Thoracic aorta (tissue), 2 donors: ENCODE measurements around the gene DNAJC1. TPM values are rescaled to one million over a fixed set of nuclear protein-coding genes. Genes with fewer than 3 reads are reported as not detected.

Source experiments
- ATAC-seq: fragments of 150-250 bp; one replicate; pipeline ENCODE4 v1.8.0; 2017; ENCODE audit warnings: low read depth; ENCODE audit not compliant: insufficient number of reproducible peaks, low FRiP score
- DNase-seq: peaks from one replicate; pipeline ENCODE4 v3.0.0-alpha.2; 2020; ENCODE audit warnings: low spot score
- H3K27ac ChIP-seq, 2 donors: fragments of 200-600 bp; sonication (generic); 1 replicate in 1 of 2; 2 replicates in 1 of 2; pipeline ENCODE4 v1.5.1; 2016; ENCODE audit warnings: mild to moderate bottlenecking in 2 of 2, moderate library complexity in 2 of 2
- H3K27me3 ChIP-seq: fragments of 200-600 bp; sonication (generic); replicated peaks from 2 replicates; pipeline ENCODE4 v1.6.0; 2016; ENCODE audit warnings: mild to moderate bottlenecking; ENCODE audit not compliant: insufficient read depth
- H3K36me3 ChIP-seq: fragments of 200-600 bp; sonication (generic); one replicate; pipeline ENCODE4 v1.5.1; 2016
- H3K4me1 ChIP-seq, 2 donors: fragments of 200-600 bp; sonication (generic); 1 replicate in 1 of 2; 2 replicates in 1 of 2; pipeline versions ENCODE4 v1.5.1 to v1.6.0; 2016; ENCODE audit warnings: low read depth in 2 of 2, mild to moderate bottlenecking in 1 of 2; ENCODE audit not compliant: control insufficient read depth in 1 of 2
- H3K4me3 ChIP-seq: fragments of 200-600 bp; sonication (generic); 2 replicates; pipeline ENCODE4 v1.5.1; 2016; ENCODE audit warnings: mild to moderate bottlenecking
- H3K9me3 ChIP-seq: fragments of 200-600 bp; sonication (generic); 2 replicates; pipeline ENCODE4 v1.5.1; 2016
- total RNA-seq, 2 donors: library from RNA; depleted of rRNA; stranded (reverse); fragments of >200 nt; gene quantifications; one replicate each; pipeline versions ENCODE4 v1.1.0 to v1.2.3, GENCODE V29; 2016
- TF ChIP-seq, protein P1 (sequence below): fragments of 200-600 bp; sonication (generic); IDR thresholded peaks from one replicate; pipeline ENCODE4 v1.5.1; 2019; ENCODE audit warnings: antibody characterized with exemption

Gene DNAJC1
- total RNA-seq, 2 donors from 2014 or later: 63.1 to 156 TPM

GRCh38 chr10:21726601-21727225 is 276.8 kb downstream of the DNAJC1 start:
- no peaks in the 10 kb centered on the region for H3K27me3 ChIP-seq
- DNase-seq: no peak
- H3K36me3 ChIP-seq: no peaks in the 10 kb centered on the region
- peaks cover 6 to 15% of the 10 kb centered on the region in 2 donors for H3K4me1 ChIP-seq
- H3K4me3 ChIP-seq: no peak overlapping the region
- H3K27ac ChIP-seq: no peak overlapping the region
- no peak for ATAC-seq
- TF ChIP-seq, protein P1, sequence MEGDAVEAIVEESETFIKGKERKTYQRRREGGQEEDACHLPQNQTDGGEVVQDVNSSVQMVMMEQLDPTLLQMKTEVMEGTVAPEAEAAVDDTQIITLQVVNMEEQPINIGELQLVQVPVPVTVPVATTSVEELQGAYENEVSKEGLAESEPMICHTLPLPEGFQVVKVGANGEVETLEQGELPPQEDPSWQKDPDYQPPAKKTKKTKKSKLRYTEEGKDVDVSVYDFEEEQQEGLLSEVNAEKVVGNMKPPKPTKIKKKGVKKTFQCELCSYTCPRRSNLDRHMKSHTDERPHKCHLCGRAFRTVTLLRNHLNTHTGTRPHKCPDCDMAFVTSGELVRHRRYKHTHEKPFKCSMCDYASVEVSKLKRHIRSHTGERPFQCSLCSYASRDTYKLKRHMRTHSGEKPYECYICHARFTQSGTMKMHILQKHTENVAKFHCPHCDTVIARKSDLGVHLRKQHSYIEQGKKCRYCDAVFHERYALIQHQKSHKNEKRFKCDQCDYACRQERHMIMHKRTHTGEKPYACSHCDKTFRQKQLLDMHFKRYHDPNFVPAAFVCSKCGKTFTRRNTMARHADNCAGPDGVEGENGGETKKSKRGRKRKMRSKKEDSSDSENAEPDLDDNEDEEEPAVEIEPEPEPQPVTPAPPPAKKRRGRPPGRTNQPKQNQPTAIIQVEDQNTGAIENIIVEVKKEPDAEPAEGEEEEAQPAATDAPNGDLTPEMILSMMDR: no peak
- no peaks in the 10 kb centered on the region for H3K9me3 ChIP-seq

DNA sequence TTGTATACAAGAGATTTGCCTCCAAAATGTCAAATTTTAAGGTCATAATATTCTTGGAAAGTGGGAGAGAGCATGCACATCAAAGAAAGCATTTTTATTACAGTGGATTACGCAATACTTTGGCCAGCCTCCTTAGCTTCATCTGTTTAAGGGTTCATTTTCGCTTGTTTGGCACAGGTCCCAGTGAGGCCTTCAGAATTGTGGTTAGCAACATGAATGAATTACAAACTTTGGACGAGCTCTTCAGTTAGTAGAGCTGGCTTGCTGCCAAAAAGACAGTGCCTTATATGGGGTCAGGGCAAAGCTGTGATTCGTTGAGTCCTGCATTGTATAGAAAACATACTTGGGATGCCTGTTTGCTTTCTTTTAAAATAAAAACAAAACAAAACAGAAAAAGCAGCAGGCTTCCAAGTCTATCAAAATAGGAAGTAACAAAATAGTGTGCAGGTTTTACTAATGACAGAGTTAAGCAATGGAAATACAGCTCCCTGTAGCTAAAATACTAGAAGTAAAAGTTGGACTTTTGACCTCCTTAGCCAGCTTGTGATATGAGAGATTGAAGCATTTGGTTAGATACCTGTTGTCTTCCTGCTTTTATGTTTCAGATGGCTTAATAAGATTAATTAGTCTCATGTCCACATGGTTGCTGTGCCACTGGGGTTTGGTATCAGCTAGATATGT is 278.7 kb downstream of the DNAJC1 start:
- DNase-seq (peak; percentile 87), ATAC-seq (peak; percentile 86)
- Histone ChIP-seq H3K4me3 (no peak overlapping the region), H3K4me1 (peaks cover 6 to 15% of the 10 kb centered on the region in 2 donors), H3K27ac (no peak overlapping the region), H3K27me3 (no peaks in the 10 kb centered on the region), H3K36me3 (no peaks in the 10 kb centered on the region), H3K9me3 (no peaks in the 10 kb centered on the region)
- TF ChIP-seq, protein P1: no peak

GRCh38 chr10:21724020-21724589 is 279.4 kb downstream of the DNAJC1 start:
- ATAC-seq (no peak), DNase-seq (no peak)
- no peak overlapping the region for H3K27ac ChIP-seq
- no peak overlapping the region for H3K4me3 ChIP-seq
- H3K27me3 ChIP-seq: no peaks in the 10 kb centered on the region
- H3K36me3 ChIP-seq: no peaks in the 10 kb centered on the region
- H3K9me3 ChIP-seq: no peaks in the 10 kb centered on the region
- peaks cover 6 to 15% of the 10 kb centered on the region in 2 donors for H3K4me1 ChIP-seq
- TF ChIP-seq, protein P1: no peak

DNA sequence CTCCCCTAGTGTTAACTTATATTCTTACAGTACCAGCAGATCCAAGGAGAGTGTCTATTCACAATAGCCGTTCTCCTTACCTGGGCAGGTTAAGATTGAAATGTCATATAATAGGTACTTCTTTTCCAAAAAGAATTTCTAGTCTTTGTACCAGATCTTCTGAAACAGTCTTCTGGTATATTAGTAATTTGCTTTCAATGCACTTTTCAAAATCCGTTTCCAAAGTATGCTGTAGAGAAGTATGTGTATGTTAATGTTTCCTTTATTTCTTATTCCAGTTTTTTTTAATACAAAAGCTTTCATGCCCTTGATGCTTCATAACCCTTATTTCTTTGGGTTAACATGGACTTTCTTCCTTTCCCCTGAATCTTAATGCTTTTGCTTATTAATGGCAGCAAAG is 281.3 kb downstream of the DNAJC1 start:
- TF ChIP-seq, protein P1: no peak
- Histone ChIP-seq H3K36me3 (no peaks in the 10 kb centered on the region), H3K9me3 (no peaks in the 10 kb centered on the region), H3K4me1 (peaks cover 6 to 15% of the 10 kb centered on the region in 2 donors), H3K27ac (no peak overlapping the region), H3K27me3 (no peaks in the 10 kb centered on the region), H3K4me3 (no peak overlapping the region)
- no peak for ATAC-seq
- no peak for DNase-seq

GRCh38 chr10:21721000-21721665 is 282.4 kb downstream of the DNAJC1 start:
- TF ChIP-seq, protein P1: no peak
- ATAC-seq: no peak
- DNase-seq: no peak
- no peaks in the 10 kb centered on the region for H3K9me3 ChIP-seq
- H3K36me3 ChIP-seq: no peaks in the 10 kb centered on the region
- no peaks in the 10 kb centered on the region for H3K27me3 ChIP-seq
- no peak overlapping the region for H3K4me3 ChIP-seq
- peaks cover 6 to 15% of the 10 kb centered on the region in 2 donors for H3K4me1 ChIP-seq
- H3K27ac ChIP-seq: no peak overlapping the region
